Endothelial cell of hepatic sinusoid (primary cell): ENCODE measurements around the gene CPLANE1.

Experiments
- in situ Hi-C: cut with HindIII; loops from 2 replicates; pipeline ENCODE4 v1.10.0; 2017; ENCODE audit warnings: low sequenced_read_pairs

The CPLANE1 gene

DNA sequence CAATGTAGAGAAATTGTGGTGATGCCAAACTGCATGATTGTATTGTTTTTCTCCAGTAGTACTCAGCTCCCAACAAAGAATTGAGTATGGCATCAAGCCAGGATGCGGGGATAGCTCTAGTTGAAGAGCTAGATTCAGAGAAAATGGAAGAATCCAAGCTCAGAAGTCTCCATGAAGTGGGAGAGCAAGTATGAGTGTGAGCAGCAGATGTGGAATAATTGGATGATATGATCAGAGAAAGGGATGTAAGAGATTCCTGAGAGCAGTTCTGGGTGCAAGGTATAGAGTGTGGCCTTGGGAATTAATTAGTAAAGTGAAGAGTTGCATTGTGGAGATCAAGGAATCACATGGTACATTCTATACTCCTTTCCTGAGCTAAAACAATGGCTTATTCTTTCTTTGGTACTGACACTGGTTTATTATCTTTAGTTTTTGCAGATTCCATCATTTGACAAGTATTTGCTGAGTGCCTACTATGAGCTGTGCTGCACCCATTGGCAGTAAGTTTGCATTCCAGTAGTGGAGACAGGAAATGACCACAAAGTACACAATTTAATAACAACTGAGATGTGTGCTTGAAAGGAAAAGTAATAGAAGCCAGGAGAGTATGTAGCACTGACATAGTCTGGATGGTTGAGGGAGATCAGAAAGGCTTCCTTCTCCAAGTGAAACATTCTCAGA, 177.1 kb downstream of the CPLANE1 start:
- in situ Hi-C loops: no loop called here

DNA sequence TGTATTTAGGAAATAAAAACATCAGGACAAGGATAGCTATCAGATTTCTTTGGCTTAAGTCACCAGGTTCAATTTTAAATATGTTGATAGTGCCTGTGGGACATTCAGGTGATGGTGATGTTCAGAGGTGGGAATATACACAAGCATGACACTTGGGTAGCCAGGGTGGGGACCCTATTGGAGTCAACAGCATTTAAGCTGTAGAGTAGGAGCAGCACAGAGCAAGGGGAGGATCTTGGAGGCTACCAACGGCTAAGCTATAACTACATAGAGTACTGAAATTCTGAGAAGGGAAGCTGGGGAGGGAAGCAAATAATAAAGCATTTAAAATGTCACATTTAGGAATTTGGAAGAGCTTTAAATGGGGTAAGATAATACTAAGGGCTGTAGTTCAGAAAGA, 177.7 kb downstream of the CPLANE1 start:
- in situ Hi-C loops: no loop called here

DNA sequence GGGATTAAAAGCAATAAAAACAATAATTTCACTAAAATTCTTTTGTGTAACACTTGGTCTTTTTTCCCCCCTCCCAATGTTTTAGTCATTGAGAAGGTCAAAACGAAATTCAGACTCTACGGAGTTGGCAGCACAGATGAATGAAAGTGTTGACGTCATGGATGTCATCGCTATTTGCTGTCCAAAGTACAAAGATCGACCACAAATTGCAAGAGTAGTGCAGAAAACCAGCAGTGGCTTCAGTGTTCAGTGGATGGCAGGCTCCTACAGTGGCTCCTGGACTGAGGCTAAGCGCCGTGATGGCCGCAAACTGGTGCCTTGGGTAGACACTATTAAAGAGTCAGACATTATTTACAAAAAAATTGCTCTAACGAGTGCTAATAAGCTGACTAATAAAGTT, 184.7 kb downstream of the CPLANE1 start:
- in situ Hi-C loops: no loop called here

DNA sequence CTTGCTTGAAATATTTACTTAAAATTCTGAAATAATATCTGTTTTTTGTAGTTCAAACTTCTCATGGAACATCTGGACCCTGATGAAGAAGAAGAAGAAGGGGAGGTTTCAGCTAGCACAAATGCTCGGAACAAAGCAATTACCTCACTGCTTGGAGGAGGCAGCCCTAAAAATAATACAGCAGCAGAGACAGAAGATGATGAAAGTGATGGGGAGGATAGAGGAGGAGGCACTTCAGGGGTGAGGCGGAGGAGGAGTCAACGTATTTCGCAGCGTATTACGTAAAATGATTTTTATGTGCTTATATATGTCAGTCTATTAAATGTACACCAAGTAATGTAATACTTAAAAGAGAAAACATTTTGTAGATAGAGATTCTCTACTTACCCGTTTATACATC, 185.4 kb downstream of the CPLANE1 start:
- in situ Hi-C loops: no loop called here

DNA sequence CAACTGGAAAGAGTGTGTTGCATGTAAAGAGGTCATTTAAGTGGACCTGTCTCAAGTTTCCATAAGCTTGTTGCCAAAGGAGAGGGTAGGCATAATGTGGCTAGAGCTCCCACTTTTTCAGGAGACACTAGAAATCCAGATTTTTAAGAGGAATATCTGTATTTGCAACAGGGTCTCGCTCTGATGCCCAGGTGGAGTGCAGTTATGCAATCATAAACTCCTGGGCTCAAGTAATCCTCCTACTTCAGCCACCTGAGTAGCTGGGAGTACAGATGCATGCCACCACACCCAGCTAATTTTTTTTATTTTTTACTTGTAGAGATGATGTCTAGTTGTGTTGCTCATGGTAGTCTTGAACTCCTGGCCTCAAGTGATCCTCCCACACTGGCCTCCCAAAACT, 189.1 kb downstream of the CPLANE1 start:
- in situ Hi-C loops: no loop called here

DNA sequence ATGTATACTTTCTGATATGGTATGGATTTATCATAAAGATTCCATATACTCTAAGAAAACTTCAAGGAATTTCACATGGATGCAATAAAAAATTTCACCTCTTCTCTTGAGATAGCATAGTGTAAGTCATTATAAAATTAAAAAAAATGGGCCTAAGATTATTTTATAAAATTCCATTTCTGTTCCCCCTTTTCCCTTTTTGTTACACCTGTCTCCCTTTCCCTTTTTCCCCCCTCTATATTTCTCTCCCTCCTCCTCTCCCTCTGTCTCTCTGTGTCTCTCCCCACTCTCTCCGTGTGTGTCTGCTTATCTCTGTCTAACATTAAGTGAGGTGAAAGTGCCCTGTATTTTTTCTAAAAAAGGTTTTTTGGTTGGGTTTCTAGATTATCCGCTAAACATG, 192.4 kb downstream of the CPLANE1 start:
- in situ Hi-C loops: no loop called here
